Measurements from ENCODE around the gene SMYD5.

DNA sequence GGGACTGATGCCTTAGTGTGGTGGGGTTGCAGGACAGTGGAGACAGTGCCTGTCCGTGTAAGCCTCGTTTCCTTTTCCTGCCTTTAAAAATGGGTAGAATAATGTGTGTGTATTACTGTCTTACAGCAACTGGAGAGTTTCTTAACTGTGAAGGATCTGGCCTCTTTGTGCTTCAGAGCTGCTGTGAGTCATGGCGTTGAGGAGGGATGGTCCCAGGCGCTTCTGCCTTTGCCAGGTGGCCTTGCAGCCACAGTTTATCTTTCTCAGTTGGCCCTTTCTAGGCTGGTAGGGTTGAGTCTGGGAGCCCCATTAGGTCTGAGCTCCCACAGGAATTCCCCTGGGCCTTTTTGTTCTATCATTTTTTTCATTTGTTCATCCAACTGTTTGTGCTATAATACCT, 9.8 kb downstream of the SMYD5 start:
- TF ChIP-seq EZH2 (IDR thresholded peaks at IDR 0.05; ENCODE audit: borderline replicate concordance, low read depth, low read length, severe bottlenecking): no peak
- TF ChIP-seq, protein P1, sequence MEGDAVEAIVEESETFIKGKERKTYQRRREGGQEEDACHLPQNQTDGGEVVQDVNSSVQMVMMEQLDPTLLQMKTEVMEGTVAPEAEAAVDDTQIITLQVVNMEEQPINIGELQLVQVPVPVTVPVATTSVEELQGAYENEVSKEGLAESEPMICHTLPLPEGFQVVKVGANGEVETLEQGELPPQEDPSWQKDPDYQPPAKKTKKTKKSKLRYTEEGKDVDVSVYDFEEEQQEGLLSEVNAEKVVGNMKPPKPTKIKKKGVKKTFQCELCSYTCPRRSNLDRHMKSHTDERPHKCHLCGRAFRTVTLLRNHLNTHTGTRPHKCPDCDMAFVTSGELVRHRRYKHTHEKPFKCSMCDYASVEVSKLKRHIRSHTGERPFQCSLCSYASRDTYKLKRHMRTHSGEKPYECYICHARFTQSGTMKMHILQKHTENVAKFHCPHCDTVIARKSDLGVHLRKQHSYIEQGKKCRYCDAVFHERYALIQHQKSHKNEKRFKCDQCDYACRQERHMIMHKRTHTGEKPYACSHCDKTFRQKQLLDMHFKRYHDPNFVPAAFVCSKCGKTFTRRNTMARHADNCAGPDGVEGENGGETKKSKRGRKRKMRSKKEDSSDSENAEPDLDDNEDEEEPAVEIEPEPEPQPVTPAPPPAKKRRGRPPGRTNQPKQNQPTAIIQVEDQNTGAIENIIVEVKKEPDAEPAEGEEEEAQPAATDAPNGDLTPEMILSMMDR (IDR thresholded peaks at IDR 0.05; ENCODE audit: extremely low read depth in 1 of 2, insufficient read depth in 1 of 2, low read depth in 1 of 2, low read length in 2 of 2): no peak
- no peak for TF ChIP-seq GATA2 (IDR thresholded peaks at IDR 0.05; ENCODE audit: insufficient read depth, insufficient read length, low read depth, low read length)
- no peak for TF ChIP-seq MYC (IDR thresholded peaks at IDR 0.05; ENCODE audit: low read depth, low read length)
- TF ChIP-seq POLR2AphosphoS5 (IDR thresholded peaks at IDR 0.05; ENCODE audit: insufficient read depth, low read depth, low read length): no peak
- TF ChIP-seq, protein P2, sequence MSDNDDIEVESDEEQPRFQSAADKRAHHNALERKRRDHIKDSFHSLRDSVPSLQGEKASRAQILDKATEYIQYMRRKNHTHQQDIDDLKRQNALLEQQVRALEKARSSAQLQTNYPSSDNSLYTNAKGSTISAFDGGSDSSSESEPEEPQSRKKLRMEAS (IDR thresholded peaks at IDR 0.05; ENCODE audit: insufficient read depth, insufficient read length): no peak
- TF ChIP-seq POLR2A (IDR thresholded peaks at IDR 0.05; ENCODE audit: low read depth, low read length): no peak
